HepG2 (cell line): ENCODE data around the gene AHRR.

ENCODE experiments used
- CREB1 ChIP-seq, 2 experiments: fragments of 450-650 bp in 1 of 2; IDR thresholded peaks; 2 replicates each; pipeline ENCODE4 v1.6.1; 2016 to 2017; ENCODE audit warnings: control low read depth in 1 of 2, mild to moderate bottlenecking in 1 of 2, missing compliant biosample characterization in 1 of 2, missing genetic modification characterization in 1 of 2
- CTCF ChIP-seq: sonication (generic); formaldehyde crosslinking; IDR thresholded peaks from 2 replicates; pipeline ENCODE4 v1.5.0; 2020; ENCODE audit warnings: mild to moderate bottlenecking, missing genetic modification reagents, moderate library complexity
- GATAD2A ChIP-seq: IDR thresholded peaks from 2 replicates; pipeline ENCODE4 v1.6.1; 2016
- JUNB ChIP-seq: sonication (generic); formaldehyde crosslinking; IDR thresholded peaks from 2 replicates; pipeline ENCODE4 v1.8.0; 2022; ENCODE audit warnings: missing genetic modification reagents, mild to moderate bottlenecking, borderline replicate concordance
- MAFK ChIP-seq, 2 experiments: IDR thresholded peaks in 1 of 2; conservative IDR thresholded peaks in 1 of 2; 2 replicates each; pipeline ENCODE4 v1.6.1; 2011; ENCODE audit warnings: improper control_type of control experiment in 2 of 2, low read length in 2 of 2
- NFKB2 ChIP-seq: sonication (generic); formaldehyde crosslinking; IDR thresholded peaks from 2 replicates; pipeline ENCODE4 v1.4.0; 2020; ENCODE audit warnings: missing genetic modification reagents, borderline replicate concordance
- ZNF10 ChIP-seq: sonication (generic); formaldehyde crosslinking; IDR thresholded peaks from 2 replicates; pipeline ENCODE4 v1.4.0; 2020; ENCODE audit warnings: mild to moderate bottlenecking, low read depth, missing genetic modification reagents, borderline replicate concordance
- ZNF24 ChIP-seq: fragments of 450-650 bp; IDR thresholded peaks from 2 replicates; pipeline ENCODE4 v1.6.1; 2017; ENCODE audit warnings: antibody characterized with exemption, mild to moderate bottlenecking
- ZNF549 ChIP-seq: sonication (generic); formaldehyde crosslinking; IDR thresholded peaks from 2 replicates; pipeline ENCODE4 v1.5.0; 2020; ENCODE audit warnings: missing genetic modification reagents
- ZNF766 ChIP-seq: sonication (generic); formaldehyde crosslinking; IDR thresholded peaks from 2 replicates; pipeline ENCODE4 v1.5.0; 2020; ENCODE audit warnings: missing genetic modification reagents, borderline replicate concordance

GRCh38 chr5:477247-477646 lies 155.7 kb downstream of the AHRR start:
- TF ChIP-seq CREB1 (IDR thresholded peaks at IDR 0.05) (no peak), CREB1 (CRISPR knock-in tag; IDR thresholded peaks at IDR 0.05) (no peak), ZNF766 (CRISPR knock-in tag) (no peak), GATAD2A (CRISPR knock-in tag) (no peak), CTCF (CRISPR knock-in tag) (no peak), NFKB2 (CRISPR knock-in tag) (no peak), ZNF549 (no peak), ZNF10 (CRISPR knock-in tag) (no peak), JUNB (CRISPR knock-in tag) (no peak), ZNF24 (no peak), MAFK (conservative IDR thresholded peaks at IDR 0.05 in 1 of 2, IDR thresholded peaks at IDR 0.05 in 1 of 2; ENCODE audit: low read length in 2 of 2) (no peak)
